ENCODE results near the gene ANK3. TPM values are rescaled to one million over a fixed set of nuclear protein-coding genes. Genes with fewer than 3 reads are reported as not detected.

The ANK3 gene
- total RNA-seq, 1 donor from 2014 or later: 4.0 TPM

DNA sequence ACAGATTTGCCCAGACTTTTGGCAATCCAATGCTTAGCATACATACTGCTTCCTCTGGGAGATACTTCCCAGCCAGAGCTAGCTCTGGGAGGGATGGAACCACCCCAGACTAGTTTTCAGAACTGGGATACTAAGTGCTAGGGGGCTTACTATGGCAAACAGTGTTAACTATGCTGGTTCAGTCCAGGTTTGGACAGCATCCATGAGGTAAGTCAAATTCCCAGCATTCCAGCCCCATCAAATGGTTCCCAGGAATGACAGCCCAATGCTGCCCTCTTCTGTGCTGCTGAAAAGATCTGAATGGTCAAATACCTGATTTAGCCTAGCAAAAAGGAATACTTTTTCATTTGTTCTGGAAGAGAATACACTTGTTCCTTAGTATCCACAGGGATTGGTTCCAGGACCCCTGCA is 341.6 kb downstream of the ANK3 start:
- DNase-seq (no peak), ATAC-seq (ENCODE audit: low read depth) (no peak)
- intact Hi-C loops (cut with micrococcal nuclease): no loop called here
- Mint-ChIP-seq H3K27me3 (no peaks in the 10 kb centered on the region), H3K4me1 (peaks cover 9% of the 10 kb centered on the region), H3K9me3 (no peaks in the 10 kb centered on the region), H3K36me3 (ENCODE audit: low read depth) (no peaks in the 10 kb centered on the region), H3K27ac (no peak overlapping the region), H3K4me3 (no peak overlapping the region)
- ChIA-PET POLR2A (no interaction called here), CTCF (interaction anchor here (1.0 kb wide), 1 partner anchor 183 kb away, joined by 3 read pairs; no protein-coding TSS in a partner anchor)
- TF ChIP-seq, protein P1, sequence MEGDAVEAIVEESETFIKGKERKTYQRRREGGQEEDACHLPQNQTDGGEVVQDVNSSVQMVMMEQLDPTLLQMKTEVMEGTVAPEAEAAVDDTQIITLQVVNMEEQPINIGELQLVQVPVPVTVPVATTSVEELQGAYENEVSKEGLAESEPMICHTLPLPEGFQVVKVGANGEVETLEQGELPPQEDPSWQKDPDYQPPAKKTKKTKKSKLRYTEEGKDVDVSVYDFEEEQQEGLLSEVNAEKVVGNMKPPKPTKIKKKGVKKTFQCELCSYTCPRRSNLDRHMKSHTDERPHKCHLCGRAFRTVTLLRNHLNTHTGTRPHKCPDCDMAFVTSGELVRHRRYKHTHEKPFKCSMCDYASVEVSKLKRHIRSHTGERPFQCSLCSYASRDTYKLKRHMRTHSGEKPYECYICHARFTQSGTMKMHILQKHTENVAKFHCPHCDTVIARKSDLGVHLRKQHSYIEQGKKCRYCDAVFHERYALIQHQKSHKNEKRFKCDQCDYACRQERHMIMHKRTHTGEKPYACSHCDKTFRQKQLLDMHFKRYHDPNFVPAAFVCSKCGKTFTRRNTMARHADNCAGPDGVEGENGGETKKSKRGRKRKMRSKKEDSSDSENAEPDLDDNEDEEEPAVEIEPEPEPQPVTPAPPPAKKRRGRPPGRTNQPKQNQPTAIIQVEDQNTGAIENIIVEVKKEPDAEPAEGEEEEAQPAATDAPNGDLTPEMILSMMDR (IDR thresholded peaks at IDR 0.05): no peak

DNA sequence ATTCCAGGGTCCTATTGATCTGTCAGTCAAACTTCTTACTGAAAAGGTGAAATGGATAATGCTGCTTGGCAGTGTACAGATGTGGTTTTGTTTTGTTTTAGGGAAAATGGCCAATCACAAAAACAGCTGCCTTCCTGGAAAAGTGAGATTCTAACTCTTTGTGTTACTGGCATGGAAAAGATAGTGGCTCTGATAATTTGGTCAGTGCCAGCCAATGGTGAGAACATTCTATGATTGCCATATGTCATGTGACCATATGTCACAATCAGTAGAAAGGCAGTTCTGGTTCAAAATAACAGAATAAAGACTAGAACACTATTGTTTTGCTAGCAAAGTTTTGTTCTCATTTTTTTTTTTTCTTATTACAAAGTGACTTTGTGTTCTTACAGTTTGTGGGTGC is 344.1 kb downstream of the ANK3 start:
- CTCF ChIA-PET: no interaction called here
- Mint-ChIP-seq H3K4me3 (no peak overlapping the region), H3K36me3 (ENCODE audit: low read depth) (no peaks in the 10 kb centered on the region), H3K4me1 (peaks cover 12% of the 10 kb centered on the region), H3K9me3 (no peaks in the 10 kb centered on the region), H3K27ac (no peak overlapping the region), H3K27me3 (no peaks in the 10 kb centered on the region)
- TF ChIP-seq, protein P1 (IDR thresholded peaks at IDR 0.05): no peak
- POLR2A ChIA-PET: no interaction called here
- no peak for DNase-seq
- no peak for ATAC-seq (ENCODE audit: low read depth)
- intact Hi-C loops (cut with micrococcal nuclease): no loop called here

DNA sequence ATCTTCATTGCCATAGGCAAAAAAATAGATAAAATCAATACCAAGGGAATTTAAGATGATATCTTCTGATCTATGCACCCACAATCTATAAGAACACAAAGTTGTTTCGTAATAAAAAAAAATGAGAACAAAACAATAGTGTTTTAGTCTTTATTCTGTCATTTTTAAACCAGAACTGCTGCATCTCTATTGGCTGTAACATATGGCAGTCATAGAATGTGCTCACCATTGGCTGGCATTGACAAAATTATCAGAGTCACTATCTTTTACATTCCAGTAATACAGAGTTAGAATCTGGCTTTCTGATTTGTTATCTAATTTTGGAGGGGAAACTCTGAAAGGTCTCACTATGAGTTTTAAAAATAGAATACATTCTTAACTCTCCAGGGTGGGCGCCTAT is 344.7 kb downstream of the ANK3 start:
- Mint-ChIP-seq H3K27ac (no peak overlapping the region), H3K4me3 (no peak overlapping the region), H3K9me3 (no peaks in the 10 kb centered on the region), H3K4me1 (peaks cover 12% of the 10 kb centered on the region), H3K27me3 (no peaks in the 10 kb centered on the region), H3K36me3 (ENCODE audit: low read depth) (no peaks in the 10 kb centered on the region)
- DNase-seq (no peak), ATAC-seq (ENCODE audit: low read depth) (no peak)
- intact Hi-C loops (cut with micrococcal nuclease): no loop called here
- ChIA-PET POLR2A (no interaction called here), CTCF (no interaction called here)
- TF ChIP-seq, protein P1 (IDR thresholded peaks at IDR 0.05): no peak

DNA sequence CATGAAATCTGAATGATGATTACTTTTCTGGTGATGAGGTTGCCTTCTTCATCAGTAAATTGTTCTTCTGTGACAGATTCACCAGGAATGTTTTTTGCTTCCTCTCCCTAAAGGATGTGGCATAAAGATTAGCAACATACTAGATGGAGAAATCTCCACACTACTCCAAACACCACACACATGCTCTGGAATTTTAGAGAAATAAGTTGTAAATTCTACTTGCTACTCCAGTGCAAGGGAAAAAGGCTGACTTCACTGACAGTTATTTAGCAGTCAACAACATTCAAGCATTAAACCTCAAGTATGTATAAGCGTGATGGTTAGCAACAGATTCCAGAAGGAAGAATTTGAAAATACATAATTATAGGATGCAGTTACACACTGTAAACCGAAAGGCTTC is 345.4 kb downstream of the ANK3 start:
- DNase-seq (no peak), ATAC-seq (ENCODE audit: low read depth) (no peak)
- TF ChIP-seq, protein P1 (IDR thresholded peaks at IDR 0.05): no peak
- Mint-ChIP-seq H3K27me3 (no peaks in the 10 kb centered on the region), H3K27ac (no peak overlapping the region), H3K4me1 (peaks cover 12% of the 10 kb centered on the region), H3K9me3 (no peaks in the 10 kb centered on the region), H3K36me3 (ENCODE audit: low read depth) (no peaks in the 10 kb centered on the region), H3K4me3 (no peak overlapping the region)
- POLR2A ChIA-PET: no interaction called here
- CTCF ChIA-PET: no interaction called here
- intact Hi-C loops (cut with micrococcal nuclease): no loop called here

DNA sequence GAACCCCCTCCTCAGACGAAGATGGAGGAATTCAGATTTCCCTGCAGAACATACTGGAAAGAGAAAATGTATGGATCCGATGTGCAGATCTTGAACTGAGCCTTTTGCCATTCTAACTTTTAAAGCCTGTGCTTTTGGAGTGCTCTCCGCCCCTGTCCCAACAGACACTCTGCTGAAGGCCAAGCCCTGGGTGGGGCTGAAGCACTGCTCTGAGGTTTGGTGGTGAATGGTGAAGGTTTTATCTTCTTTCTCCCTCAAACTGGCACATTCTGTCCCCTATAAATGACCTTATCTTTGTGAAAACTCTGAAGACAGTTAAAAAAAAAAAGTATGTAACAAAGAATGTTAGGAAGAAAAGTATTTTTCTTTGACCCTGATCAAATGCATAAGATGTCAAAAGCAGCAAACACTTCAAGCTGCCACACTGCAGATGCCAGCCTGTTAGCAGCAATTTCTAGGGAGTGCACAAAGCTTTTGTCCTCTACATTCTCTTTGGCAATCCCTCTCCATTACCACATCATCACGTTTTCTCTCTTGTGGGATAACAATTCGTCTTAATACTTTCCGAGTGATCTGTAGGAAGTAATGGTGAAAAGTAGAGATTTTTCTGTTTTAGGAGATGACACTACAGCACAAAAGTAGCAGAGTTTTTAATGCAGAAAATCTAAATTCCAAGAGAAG is 346.0 kb downstream of the ANK3 start:
- intact Hi-C loops (cut with micrococcal nuclease): no loop called here
- ChIA-PET CTCF (no interaction called here), POLR2A (no interaction called here)
- no peaks in the 10 kb centered on the region for H3K27me3 Mint-ChIP-seq
- no peaks in the 10 kb centered on the region for H3K9me3 Mint-ChIP-seq
- ATAC-seq (ENCODE audit: low read depth) (no peak), DNase-seq (no peak)
- TF ChIP-seq, protein P1 (IDR thresholded peaks at IDR 0.05): no peak
- H3K4me1 Mint-ChIP-seq: peaks cover 12% of the 10 kb centered on the region
- no peak overlapping the region for H3K4me3 Mint-ChIP-seq
- no peaks in the 10 kb centered on the region for H3K36me3 Mint-ChIP-seq (ENCODE audit: low read depth)
- no peak overlapping the region for H3K27ac Mint-ChIP-seq

All from activated B cell treated with CpG ODN at 0.5 μM for 24 hours (primary cell).